SU-DHL-6 (cell line): Measurements from ENCODE around the gene NELL1.

ENCODE experiments used
- CTCF ChIP-seq: fragments of 200-600 bp; sonication (generic); IDR thresholded peaks from one replicate; pipeline ENCODE4 v1.5.1; 2017; ENCODE audit warnings: antibody characterized with exemption, mild to moderate bottlenecking, low read length, moderate library complexity; ENCODE audit not compliant: insufficient read depth, poor library complexity, severe bottlenecking
- EZH2phosphoT487 ChIP-seq: fragments of 200-600 bp; sonication (generic), shearing (Covaris generic); conservative IDR thresholded peaks from 2 replicates; pipeline ENCODE4 v1.6.1; 2018; ENCODE audit warnings: mild to moderate bottlenecking, antibody characterized with exemption, low read length, moderate library complexity, mixed read lengths

- no peak for TF ChIP-seq CTCF
- TF ChIP-seq EZH2phosphoT487 = no peak
Observed at GRCh38 chr11:21109341-21109740, 440.0 kb downstream of the NELL1 start.
